ENCODE results near the gene SUMO4. TPM values are rescaled to one million over a fixed set of nuclear protein-coding genes. Genes with fewer than 3 reads are reported as not detected.
A peak's percentile ranks its signal among the peaks of the same experiment; 100 is the strongest.

SUMO4 gene
- total and polyA plus RNA-seq, 10 of the 15 experiments (the other 5 are each of a cell fraction or from before 2014, with no cell fraction given), result 0.07 to 5.3 (median 1.0) TPM; not detected in 1

DNA sequence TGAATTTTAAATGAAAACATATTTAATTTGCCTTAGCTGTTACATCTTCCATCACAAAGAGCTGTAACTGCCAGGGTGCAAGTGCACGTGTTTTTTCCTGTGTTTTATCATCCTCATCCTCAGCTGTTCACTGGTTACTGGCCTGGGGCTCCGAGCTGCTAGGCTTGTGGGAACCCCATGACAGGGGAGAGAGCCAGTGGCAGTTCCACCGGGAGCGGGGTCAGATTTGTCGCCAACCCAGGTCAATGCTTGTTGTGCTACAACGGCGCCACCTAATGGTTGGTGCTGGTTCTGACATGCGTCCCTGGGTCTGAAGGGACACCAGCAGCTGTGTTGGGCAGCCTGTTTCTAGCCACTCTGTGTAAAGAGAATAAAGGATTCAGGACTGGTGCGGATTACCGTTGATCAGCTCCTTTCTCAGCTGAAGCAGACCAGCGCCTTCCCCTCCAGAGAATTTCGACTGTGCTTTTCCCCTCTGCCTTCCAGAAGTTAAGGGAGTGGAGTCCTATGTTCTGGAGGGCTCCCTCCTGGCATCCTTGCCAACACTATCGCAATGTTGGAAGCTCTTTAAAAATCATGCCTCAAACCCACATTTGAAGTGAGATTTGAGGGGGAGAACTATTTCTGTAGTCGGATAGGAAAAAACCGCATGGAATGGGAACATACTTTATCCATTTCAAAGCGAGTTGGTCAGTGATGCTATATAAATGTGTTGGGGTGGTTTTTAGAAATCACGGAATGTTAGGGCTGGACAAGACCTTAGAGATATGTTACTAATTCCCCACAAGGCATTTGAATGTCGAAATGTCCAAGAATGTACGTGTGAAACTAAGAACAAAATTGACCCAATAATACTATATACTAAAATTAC lies 32.1 kb downstream of the SUMO4 start (continued):
- TF ChIP-seq TARDBP (IDR thresholded peaks at IDR 0.05; ENCODE audit: borderline replicate concordance) (no peak), EED (IDR thresholded peaks at IDR 0.05; ENCODE audit: low read depth) (peak; percentile 67), KAT2A (conservative IDR thresholded peaks at IDR 0.05; ENCODE audit: control insufficient read depth, low read depth, low read length) (no peak), JUND (IDR thresholded peaks at IDR 0.05; ENCODE audit: low read depth, low read length) (no peak), IKZF1 (conservative IDR thresholded peaks at IDR 0.05) (peak; percentile 62), TAF1 (IDR thresholded peaks at IDR 0.05; ENCODE audit: borderline replicate concordance, low read depth, low read length) (no peak), TCF7 (IDR thresholded peaks at IDR 0.05; ENCODE audit: borderline replicate concordance) (no peak), RFX5 (IDR thresholded peaks at IDR 0.05; ENCODE audit: low read depth, low read length) (no peak), CREM (IDR thresholded peaks at IDR 0.05; ENCODE audit: low read depth) (no peak), KLF5 (IDR thresholded peaks at IDR 0.05; ENCODE audit: partially characterized antibody) (no peak), FOXM1 (IDR thresholded peaks at IDR 0.05; ENCODE audit: low read depth, low read length) (peak; percentile 71; the same call in 1 of the 2 replicates), NFYA (IDR thresholded peaks at IDR 0.05; ENCODE audit: borderline replicate concordance, low read depth, low read length) (no peak)
- TF ChIP-seq, protein P1, sequence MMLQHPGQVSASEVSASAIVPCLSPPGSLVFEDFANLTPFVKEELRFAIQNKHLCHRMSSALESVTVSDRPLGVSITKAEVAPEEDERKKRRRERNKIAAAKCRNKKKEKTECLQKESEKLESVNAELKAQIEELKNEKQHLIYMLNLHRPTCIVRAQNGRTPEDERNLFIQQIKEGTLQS (IDR thresholded peaks at IDR 0.05; ENCODE audit: borderline replicate concordance, extremely low read depth, low read depth, low read length), result no peak
- TF ChIP-seq, protein P2, sequence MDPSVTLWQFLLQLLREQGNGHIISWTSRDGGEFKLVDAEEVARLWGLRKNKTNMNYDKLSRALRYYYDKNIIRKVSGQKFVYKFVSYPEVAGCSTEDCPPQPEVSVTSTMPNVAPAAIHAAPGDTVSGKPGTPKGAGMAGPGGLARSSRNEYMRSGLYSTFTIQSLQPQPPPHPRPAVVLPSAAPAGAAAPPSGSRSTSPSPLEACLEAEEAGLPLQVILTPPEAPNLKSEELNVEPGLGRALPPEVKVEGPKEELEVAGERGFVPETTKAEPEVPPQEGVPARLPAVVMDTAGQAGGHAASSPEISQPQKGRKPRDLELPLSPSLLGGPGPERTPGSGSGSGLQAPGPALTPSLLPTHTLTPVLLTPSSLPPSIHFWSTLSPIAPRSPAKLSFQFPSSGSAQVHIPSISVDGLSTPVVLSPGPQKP (IDR thresholded peaks at IDR 0.05; ENCODE audit: low read depth, low read length), result no peak
- TF ChIP-seq, protein P3, sequence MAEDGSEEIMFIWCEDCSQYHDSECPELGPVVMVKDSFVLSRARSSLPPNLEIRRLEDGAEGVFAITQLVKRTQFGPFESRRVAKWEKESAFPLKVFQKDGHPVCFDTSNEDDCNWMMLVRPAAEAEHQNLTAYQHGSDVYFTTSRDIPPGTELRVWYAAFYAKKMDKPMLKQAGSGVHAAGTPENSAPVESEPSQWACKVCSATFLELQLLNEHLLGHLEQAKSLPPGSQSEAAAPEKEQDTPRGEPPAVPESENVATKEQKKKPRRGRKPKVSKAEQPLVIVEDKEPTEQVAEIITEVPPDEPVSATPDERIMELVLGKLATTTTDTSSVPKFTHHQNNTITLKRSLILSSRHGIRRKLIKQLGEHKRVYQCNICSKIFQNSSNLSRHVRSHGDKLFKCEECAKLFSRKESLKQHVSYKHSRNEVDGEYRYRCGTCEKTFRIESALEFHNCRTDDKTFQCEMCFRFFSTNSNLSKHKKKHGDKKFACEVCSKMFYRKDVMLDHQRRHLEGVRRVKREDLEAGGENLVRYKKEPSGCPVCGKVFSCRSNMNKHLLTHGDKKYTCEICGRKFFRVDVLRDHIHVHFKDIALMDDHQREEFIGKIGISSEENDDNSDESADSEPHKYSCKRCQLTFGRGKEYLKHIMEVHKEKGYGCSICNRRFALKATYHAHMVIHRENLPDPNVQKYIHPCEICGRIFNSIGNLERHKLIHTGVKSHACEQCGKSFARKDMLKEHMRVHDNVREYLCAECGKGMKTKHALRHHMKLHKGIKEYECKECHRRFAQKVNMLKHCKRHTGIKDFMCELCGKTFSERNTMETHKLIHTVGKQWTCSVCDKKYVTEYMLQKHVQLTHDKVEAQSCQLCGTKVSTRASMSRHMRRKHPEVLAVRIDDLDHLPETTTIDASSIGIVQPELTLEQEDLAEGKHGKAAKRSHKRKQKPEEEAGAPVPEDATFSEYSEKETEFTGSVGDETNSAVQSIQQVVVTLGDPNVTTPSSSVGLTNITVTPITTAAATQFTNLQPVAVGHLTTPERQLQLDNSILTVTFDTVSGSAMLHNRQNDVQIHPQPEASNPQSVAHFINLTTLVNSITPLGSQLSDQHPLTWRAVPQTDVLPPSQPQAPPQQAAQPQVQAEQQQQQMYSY (CRISPR knock-in tag; IDR thresholded peaks at IDR 0.05), result no peak
- TF ChIP-seq, protein P4, sequence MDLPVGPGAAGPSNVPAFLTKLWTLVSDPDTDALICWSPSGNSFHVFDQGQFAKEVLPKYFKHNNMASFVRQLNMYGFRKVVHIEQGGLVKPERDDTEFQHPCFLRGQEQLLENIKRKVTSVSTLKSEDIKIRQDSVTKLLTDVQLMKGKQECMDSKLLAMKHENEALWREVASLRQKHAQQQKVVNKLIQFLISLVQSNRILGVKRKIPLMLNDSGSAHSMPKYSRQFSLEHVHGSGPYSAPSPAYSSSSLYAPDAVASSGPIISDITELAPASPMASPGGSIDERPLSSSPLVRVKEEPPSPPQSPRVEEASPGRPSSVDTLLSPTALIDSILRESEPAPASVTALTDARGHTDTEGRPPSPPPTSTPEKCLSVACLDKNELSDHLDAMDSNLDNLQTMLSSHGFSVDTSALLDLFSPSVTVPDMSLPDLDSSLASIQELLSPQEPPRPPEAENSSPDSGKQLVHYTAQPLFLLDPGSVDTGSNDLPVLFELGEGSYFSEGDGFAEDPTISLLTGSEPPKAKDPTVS (IDR thresholded peaks at IDR 0.05; ENCODE audit: low read depth, low read length), result no peak
- TF ChIP-seq, protein P5, sequence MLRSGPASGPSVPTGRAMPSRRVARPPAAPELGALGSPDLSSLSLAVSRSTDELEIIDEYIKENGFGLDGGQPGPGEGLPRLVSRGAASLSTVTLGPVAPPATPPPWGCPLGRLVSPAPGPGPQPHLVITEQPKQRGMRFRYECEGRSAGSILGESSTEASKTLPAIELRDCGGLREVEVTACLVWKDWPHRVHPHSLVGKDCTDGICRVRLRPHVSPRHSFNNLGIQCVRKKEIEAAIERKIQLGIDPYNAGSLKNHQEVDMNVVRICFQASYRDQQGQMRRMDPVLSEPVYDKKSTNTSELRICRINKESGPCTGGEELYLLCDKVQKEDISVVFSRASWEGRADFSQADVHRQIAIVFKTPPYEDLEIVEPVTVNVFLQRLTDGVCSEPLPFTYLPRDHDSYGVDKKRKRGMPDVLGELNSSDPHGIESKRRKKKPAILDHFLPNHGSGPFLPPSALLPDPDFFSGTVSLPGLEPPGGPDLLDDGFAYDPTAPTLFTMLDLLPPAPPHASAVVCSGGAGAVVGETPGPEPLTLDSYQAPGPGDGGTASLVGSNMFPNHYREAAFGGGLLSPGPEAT (IDR thresholded peaks at IDR 0.05; ENCODE audit: low read depth), result peak; percentile 34; the same call in 1 of the 2 replicates
- TF ChIP-seq, protein P6, sequence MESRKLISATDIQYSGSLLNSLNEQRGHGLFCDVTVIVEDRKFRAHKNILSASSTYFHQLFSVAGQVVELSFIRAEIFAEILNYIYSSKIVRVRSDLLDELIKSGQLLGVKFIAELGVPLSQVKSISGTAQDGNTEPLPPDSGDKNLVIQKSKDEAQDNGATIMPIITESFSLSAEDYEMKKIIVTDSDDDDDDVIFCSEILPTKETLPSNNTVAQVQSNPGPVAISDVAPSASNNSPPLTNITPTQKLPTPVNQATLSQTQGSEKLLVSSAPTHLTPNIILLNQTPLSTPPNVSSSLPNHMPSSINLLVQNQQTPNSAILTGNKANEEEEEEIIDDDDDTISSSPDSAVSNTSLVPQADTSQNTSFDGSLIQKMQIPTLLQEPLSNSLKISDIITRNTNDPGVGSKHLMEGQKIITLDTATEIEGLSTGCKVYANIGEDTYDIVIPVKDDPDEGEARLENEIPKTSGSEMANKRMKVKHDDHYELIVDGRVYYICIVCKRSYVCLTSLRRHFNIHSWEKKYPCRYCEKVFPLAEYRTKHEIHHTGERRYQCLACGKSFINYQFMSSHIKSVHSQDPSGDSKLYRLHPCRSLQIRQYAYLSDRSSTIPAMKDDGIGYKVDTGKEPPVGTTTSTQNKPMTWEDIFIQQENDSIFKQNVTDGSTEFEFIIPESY (IDR thresholded peaks at IDR 0.05), result no peak
